NOMO-1 treated with DMSO at 0.1 percent for 48 hours (cell line): ENCODE measurements around the gene ZNF784.

Experiments
- DNase-seq: peaks from one replicate; lab custom pipeline; 2025; ENCODE audit not compliant: unreplicated experiment; lab: John Stamatoyannopoulos, UW

The ZNF784 gene

DNA sequence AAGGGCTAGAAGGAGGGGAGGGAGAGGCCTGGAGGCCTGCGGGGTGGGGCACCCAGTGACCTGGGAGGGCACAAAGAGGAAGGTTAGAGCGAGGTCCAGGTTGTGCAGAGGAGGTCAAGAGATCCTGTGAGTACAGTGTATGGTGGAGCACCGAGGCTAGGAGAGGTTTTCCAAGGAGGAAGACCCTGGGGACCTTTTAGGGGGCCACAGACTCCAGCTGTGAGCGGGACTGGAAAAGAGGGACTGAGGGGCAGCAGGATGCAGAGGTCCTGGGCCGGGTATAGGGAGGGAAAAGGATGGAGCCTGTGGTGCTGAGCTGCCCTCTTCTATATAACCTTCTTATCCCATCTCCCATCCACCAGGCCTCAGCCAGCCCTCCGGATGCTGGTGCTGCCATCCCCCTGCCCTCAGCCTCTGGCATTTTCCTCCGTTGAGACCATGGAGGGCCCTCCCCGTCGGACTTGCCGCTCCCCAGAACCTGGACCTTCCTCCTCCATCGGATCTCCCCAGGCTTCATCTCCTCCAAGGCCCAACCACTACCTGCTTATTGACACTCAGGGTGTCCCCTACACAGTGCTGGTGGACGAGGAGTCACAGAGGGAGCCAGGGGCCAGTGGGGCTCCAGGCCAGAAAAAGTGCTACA is 19.9 kb upstream of the ZNF784 start:
- DNase-seq, result no peak

DNA sequence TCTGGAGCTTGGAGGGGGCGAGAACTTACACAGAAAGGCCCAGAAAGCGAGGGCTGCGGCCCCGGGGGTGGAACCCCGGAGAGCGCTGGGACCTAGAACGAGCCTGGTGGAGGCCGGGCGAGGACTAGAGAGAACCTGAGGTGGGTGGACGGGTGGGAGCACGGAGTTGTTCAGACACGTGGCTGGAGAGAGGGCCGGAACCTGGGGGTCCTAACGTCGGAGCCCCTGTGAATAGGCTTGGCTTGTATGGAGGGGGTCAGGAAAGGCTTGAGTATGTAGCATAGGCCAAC is 19.5 kb upstream of the ZNF784 start:
- no peak for DNase-seq

DNA sequence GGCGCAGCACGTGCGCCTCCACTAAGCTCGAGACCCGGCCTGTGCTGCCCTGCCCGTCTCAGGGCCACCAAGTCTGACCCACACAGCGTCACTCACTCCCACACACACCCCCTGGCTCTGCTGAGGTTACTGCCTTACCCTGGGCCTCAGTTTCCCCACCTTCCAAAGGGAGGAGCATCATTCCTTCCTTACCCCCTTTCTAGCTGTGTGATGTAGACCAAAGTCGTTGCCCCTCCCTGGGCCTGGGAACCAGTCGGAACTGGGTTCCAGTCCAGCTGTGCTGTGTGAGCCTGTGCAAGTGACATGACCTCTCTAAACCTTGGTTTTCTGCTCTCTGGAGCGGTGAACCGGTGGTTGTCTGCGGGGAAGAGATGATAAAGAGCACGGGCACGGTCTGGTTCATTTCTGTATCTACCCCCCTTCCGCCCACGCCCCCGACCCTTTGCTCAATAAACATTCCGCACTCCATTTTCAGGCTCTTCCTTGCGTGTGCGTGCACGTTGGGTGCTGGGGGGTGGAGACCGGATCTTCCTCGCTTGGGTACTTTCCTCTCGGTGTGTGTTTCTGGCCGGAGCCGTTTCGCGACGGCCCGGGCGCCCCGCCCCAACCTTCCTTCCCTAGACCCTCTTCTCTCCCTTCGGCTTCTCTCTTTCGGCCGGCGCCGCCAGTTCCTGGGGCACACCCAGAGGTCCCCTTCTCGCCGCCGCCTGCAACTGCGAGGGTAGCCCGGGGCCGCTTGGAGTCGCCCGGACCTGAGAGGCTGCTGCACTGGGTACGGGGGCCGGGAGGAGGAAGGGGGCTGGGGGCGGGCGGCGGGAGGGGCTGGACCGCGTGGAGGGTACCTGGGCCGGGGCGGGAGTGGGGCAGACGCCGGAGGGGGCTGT is 18.9 kb upstream of the ZNF784 start, which contains the start of gene ZNF581:
Gene ZNF581, plus strand, starts transcription at position 647 of the 884 bp plus-strand sequence. CDS start 923 bp downstream, outside the sequence.
- peak; percentile 69 for DNase-seq

DNA sequence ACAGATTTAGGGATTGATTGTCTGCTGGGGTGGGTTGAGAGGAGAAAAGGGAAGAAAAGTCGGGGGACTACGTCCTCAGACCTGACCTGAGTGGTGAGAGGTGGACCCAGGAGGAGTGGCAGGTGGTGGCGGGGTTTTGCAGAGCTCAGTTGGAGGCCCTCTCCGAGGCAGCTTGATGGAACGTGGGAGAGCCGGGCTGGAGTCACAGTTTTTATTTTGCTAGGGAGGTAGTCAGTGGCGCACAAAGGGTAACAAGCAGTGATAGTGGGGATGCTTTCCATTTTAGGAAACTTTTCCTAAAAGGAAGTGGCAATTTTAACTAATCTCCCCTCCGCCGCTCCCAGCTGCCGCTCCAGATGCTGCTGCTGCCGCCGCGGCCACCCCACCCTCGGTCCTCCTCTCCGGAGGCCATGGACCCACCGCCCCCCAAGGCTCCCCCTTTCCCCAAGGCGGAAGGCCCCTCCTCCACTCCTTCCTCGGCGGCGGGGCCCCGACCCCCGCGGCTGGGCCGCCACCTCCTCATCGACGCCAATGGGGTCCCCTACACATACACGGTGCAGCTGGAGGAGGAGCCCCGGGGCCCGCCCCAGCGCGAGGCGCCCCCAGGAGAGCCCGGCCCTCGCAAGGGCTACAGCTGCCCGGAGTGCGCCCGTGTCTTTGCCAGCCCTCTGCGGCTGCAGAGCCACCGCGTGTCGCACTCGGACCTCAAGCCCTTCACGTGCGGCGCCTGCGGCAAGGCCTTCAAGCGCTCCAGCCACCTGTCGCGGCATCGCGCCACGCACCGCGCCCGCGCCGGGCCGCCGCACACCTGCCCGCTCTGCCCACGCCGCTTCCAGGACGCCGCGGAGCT is 18.0 kb upstream of the ZNF784 start:
- DNase-seq, result no peak

DNA sequence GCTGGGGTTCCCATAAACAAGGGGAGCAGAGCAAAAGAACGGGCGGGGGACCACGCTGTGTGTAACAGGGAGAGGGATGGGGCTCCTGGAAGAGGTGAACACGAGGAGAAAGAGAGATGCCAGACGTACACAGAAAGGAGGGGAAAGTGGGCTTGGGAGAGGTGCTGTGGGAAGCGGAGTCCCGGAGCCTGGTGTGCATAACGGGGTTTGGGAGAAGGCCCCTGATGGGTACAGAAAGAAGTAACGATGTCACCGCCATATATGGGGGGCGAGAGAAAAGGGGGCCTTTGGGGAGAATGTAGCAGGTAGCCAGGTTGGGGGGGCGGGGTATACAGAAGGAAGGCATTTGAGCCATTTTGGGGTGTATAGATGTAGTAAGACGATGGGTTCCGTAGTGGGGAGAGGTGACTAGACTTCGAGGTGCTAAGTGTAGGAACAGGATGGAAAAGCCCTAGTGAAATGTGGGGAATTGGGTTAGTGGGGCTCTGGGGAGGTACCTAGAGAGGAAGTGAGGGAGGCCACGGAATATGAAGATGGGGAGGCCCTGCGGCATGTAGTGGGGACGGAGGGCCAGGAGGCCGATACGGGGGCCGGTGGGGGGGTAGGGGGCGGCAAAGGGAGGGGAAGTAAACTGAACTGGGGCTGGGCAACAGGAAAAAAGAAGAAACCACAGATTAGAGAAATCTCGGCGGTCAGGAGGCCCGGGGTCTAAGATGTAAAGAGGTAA is 17.2 kb upstream of the ZNF784 start:
- DNase-seq, result peak; percentile 23

DNA sequence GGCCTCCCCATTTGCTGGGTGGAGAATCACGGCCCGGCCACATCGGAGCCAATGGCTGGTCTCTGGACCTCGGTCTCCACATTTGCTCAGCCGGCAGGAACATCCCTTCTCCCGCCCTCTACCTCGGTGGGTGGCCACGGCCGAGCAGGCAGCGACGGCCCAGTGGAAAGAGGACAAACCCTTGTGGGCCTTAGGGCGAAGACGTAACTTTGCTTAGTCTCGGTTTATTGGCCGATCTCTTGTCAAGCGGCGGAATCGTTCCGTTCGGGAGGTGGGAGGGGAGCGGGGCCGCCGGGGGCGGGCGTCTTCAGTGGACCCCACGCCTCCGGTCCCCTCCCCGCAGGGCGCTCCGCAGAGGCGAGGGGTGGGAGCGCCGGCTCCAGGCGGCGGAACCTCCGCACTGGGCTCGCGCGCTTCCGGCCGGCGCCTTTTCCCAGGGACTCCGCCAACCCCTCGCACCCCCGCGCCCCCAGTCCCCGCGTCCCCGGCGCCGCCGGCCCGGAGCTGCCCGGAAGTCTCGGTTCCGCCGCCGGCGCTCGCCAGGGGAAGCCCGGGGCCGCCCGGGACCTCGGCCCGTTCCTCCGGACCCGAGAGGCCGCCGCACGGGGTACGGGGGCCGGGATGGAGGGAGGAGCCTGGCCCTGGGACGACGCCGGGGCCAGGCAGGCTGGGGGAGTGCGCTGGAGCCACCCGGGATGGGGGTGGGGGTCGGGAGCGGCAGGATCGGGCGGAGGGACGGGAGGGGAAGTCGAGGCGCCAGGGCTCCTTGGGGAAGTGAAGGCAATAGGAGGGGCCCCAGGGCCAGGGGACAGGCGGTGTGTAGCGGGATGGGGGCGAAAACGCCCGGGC is 16.4 kb upstream of the ZNF784 start, which contains the start of gene ZNF580:
Gene ZNF580, plus strand, starts transcription at position 426 of the 849 bp plus-strand sequence. CDS start 1,507 bp downstream, outside the sequence.
- peak; percentile 20 for DNase-seq

DNA sequence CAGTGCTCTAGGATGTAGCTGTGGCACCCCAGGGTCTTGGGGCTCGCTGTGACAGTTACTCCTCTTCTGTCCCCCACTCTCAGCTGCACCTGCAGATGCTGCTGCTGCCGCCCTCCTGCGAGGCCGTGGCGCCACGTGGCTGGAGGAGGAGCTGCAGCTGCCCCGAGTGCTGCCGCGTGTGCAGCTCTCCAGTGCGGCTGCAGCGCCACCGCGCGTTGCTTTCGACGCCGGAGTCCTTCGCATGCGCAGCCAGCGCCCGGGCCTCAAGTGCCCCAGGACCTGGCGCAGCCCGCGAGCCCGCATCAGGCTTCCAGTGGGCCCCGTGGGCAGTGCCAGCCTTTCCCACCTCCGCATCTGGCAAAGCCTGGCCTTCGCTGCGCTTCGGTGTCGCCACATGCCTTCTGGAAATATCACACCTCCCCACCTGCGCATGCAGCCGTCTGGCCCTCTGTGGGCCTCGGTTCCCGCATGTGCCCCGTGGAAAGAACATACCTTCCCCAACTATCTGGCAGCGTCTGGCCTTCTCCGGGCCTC is 15.7 kb upstream of the ZNF784 start:
- no peak for DNase-seq

DNA sequence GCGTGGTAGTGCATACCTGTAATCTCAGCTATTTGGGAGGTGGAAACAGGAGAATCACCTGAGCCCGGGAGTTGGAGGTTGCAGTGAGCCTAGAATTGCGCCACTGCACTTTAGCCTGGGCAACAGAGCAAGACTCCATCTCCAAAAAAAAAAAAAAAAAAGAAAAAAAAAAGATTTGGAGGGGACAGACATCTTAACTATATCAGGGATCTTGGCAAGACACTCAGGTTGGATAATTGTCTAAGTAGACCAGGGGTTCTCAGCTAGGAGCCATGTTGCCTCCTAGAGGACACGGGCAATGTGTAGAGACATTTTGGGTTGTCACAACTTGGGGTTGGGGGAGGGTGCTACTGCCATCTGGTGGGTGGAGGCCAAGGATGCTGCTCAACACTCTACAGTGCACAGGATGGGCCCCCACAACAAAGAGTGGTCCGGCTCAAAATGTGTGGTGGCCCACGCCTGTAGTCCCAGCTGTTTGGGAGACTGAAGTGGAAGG is 14.5 kb upstream of the ZNF784 start:
- peak; percentile 37 for DNase-seq

DNA sequence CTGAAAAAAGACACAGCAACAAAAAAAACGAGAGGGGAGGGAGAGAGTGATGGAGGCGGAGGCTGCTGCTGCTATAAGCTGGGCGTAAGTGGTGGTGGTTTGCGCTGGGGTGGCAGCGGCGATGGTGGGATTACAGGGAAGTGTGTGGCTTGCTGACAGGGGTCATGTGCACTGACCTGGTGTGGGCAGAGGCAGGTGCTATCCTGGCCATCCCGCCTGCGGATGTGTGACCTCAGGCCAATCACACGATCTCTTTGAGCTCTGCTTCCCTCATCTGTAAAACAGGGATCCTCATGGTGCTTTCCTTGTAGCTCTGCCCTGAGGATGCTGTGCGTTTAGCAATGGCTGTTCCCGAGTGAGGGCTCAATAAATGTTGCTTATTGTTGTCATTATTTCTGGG is 13.2 kb upstream of the ZNF784 start:
- DNase-seq, result no peak

DNA sequence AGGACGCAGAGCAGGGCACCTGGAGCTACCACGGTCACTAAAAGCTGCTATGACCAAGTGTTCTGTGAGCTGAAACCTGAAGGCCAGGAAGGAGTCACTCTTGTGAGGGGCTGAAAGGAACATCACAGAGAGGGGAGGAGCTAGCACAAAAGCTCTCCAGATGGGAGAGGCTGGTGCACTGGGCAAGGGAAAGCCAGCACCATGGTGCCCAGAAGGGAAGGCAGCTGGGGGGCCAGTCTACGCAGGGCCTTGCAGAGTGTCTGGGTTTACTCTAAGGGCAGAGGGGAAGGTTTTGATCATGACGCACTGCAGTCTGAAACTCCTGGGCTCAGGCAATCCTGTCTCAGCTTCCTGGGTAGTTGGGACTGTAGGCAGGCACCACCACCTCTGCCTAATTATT is 12.4 kb upstream of the ZNF784 start:
- DNase-seq, result no peak

DNA sequence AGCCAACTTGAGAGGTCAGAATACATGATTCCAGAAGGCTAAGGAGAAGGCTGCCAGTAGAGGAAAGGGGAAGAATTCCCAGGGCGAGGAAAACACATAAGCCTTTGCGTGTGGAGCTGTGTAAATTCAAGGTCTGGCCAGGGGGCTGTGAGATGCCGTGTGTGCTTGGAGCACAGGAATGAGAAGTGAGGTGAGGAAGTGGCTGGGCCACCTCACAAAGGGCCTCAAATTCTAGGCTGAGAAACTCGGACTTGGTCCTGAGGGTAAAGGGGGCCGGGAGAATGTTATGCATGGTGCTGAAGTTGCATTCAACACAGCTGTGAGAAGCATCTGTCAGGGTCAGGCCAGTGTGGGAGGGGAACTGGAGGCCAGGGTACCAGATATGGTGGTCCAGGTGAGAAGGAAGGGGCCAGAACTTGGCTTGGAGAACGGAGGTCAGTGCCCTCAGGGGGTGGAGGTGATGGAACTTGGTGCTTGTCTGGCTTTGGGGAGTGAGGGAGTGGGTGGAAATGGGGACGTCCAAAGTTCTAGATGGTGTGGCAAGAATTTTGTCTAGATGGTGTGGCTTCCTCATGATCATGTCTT is 11.6 kb upstream of the ZNF784 start:
- DNase-seq, result no peak

DNA sequence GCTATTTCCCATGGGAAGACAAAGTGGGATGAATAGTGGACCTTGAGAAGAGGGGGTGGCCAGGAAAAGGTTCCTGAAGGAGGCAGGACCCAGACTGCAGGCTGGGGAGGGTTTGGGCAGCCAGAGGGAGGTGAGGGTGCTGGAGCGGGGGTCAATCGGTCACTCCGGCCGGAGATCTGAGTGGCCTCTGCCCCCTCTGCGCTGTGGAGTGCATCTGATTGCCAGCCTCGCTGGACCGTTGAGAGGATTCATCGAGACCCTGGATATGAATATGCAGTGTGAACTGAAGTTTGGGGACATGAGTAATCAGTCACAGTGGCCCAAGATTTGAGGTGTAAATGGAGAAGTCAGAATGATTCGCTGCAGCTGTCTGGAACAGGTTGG is 11.0 kb upstream of the ZNF784 start:
- peak; percentile 25 for DNase-seq

DNA sequence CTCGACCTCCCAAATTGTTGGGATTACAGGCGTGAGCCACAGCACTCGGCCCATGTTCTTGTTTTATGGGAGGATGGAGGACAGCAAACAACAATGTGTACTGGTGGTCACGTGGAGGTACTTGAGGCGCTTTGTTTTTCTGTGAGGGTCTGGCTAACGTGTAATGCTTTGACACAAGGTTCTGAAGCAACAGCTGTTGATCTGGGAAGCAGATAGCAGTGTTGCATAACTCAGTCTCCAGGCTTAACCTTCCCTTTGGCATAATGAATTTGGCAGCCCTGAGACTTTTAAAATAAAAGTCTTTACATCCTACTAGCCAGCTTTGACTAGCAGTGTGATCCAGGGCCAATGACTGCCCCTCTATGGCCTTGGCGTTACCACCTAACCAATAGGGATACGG is 9.5 kb upstream of the ZNF784 start:
- DNase-seq, result no peak

DNA sequence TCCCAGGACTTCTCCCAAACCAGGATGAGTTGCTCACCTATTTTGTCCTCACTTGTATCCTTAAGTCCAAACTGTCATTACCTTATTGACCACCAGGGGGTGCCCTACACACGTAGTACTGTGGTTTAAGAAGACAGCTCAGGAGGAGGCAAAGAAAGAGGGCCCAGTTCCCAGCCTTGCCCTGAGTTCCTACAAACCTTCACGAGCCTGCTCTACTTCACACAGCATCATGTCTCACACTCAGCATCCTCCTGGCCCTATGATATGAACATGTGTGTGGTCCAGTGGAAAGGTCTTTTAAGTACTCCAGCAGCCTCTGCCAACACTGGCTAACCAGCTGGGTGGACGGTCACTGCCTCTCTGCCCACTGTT is 8.1 kb upstream of the ZNF784 start:
- DNase-seq, result peak; percentile 88

DNA sequence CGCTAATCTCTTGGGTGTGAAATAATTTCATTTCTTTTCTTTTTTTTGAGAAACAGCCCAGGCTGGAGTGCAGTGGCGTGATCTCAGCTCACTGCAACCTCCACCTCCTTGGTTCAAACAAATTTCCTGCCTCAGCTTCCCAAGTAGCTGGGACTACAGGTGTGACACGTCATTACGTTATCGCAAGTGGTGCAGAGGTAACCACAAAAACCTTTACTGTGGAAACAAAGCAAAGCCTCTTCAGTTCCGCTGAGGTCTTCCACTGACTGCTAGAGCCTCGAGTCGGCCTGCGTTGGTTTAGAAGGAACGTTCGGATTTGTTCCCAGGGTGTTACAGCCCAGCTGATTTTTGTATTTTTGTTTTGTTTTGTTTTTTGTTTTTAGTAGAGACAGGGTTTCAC is 2.0 kb upstream of the ZNF784 start:
- no peak for DNase-seq

DNA sequence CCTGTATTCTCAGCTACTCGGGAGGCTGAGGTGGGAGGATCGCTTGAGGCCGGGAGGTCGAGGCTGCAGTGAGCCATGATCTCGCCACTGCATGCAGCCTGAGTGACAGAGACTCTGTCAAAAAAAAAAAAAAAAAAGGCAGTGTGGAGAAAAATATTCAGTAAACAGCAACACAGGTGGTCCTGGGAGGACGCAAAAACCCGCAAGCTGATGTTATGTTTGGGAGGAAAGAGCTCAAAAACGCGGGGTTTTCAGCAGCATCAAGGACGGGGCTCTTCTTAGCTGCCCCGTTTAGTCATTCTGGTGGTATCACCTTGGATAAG is 599 bp upstream of the ZNF784 start:
- no peak for DNase-seq

DNA sequence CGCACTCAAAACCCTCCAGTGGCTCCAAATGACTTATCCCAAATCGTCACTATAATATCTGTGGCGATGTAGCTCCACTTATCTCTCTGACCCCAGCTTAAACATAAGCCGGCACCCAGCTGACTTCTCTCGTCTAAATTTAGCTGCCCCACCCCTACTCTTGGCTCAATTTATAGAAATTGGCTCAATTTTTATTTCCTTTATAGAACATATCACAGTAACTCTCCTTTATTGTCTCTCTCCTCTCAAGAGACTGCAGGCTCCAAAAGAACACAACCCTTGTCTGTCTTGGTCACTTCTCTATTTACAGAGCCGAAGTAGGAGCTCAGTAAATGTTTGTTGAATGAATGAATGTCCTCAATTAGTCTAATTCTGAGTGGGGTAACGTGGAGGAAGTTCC is 805 bp downstream of the ZNF784 start:
- DNase-seq, result peak; percentile 21

DNA sequence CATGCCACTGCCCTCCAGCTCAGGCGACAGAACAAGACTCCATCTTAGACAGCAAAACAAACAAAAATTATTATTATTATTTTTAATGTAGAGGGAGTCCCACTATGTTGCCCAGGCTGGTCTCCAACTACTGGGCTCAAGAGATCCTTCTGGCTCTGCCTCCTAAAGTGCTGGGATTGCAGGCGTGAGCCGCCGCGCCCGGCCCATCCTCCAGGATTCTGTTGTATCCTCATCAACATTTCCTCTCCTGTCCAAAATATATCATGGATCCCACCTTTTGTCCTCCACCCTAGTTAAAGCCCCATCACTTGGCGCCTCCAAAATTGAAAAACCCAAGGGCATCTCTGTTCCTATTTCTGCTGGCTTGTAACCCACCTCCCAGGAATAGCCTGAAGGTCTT is 1.2 kb downstream of the ZNF784 start:
- no peak for DNase-seq

DNA sequence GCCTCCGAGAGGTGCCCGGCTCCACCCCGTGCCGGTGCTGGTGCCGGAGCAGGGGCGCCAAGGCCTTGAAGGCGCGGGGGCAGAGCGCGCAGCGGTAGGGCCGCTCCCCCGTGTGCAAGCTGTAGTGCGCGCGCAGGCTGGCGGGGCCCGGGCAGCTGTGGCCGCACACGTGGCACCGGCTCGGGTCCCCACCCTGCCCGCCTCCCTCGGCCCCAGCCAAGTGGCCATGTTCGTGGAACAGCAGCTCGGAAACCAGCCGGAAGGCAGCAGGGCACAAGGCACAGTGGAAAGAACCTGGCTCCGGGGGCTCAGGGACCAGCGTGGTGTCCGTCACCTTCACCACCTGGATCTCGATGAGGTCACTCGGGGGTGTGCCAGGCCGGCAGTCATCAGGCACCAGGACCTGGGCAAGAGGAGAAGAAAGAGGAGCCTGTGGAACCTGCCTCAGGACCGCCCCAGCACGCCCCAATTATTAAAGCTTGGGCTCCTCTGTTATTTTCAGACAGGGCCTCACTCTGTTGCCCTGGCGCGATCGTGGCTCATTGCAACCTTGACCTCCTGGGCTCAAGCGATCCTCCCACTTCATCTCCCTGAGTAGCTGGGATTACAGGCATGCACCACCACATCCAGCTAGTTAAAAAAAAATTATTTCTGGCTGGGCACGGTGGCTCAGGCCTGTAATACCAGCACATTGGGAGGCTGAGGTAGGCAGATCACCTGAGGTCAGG is 2.0 kb downstream of the ZNF784 start:
- DNase-seq, result no peak
